Measurements from ENCODE around the gene SLC2A14. TPM values are rescaled to one million over a fixed set of nuclear protein-coding genes. Genes with fewer than 3 reads are reported as not detected.
"Not testable (repeated sequence)": the region's sequence is repeated elsewhere in the genome, so short reads cannot be mapped to it uniquely, and the experiment has no call there.

The SLC2A14 gene
- total RNA-seq, 1 donor from 2014 or later: not detected

DNA sequence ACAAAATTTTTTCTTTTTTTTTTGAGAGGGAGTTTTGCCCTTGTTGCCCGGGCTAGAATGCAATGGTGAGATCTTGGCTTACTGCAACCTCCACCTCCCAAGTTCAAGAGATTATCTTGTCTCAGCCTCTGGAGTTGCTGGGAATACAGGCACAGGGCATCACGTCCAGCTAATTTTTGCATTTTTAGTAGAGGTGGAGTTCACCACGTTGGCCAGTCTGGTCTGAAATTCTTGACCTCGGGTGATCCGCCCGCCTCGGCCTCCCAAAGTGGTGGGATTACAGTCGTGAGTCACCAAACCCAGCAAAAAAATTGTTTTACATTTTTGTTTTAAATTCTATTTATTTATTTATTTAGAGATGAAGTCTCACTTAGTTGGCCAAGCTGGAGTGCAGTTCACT lies 4.7 kb upstream of the SLC2A14 start:
- TF ChIP-seq CTCF (conservative IDR thresholded peaks at IDR 0.05; ENCODE audit: low read depth, low read length): no peak
- no peak overlapping the region for H3K4me3 ChIP-seq (ENCODE audit: low read depth, low read length)
- no peak for DNase-seq (ENCODE audit: low read depth)

DNA sequence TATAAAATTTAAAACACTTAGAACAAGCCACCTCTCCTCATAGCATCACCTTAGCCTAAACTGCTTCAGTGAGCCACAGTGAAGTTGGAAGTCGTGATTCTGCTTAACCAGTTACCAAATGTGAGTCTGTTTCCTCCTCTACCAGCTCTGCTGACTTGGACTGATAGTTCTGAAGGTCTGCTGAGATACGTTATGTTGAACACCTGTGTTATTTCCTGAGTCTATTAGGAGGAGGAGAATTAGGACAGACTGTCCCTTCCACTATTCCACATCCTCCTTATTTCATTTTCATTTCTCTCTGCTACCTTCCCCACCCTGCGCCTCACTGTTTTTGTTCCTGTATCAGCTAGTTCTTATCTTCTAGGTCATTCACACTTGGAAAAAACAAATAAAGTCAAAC lies 2.4 kb downstream of the SLC2A14 start:
- H3K4me3 ChIP-seq (ENCODE audit: low read depth, low read length): no peak overlapping the region
- TF ChIP-seq CTCF (conservative IDR thresholded peaks at IDR 0.05; ENCODE audit: low read depth, low read length): no peak
- DNase-seq (ENCODE audit: low read depth): no peak

- no peak for TF ChIP-seq CTCF (conservative IDR thresholded peaks at IDR 0.05; ENCODE audit: low read depth, low read length)
- no peak overlapping the region for H3K4me3 ChIP-seq (ENCODE audit: low read depth, low read length)
- no peak for DNase-seq (ENCODE audit: low read depth)
Measured at GRCh38 chr12:7869137-7869536, 3.6 kb downstream of the SLC2A14 start.

DNA sequence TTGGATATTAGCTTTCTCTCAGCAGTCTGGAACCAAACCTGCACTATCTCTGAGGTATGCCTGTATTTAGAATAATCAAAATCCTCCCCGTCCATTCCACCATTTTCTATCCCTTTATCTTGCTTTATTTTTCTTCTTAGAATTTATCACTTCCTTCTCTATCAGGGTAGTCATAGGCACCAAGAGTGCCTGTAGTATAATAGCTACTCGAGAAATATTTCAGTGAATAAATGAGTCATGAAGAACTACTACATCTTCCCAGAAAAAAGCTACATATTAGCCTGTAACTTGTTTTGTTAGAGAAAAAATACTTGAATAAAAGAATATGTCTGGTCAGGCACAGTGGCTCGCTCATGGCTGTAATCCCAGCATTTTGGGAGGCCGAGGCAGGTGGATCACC lies 4.3 kb downstream of the SLC2A14 start:
- no peak overlapping the region for H3K4me3 ChIP-seq (ENCODE audit: low read depth, low read length)
- no peak for TF ChIP-seq CTCF (conservative IDR thresholded peaks at IDR 0.05; ENCODE audit: low read depth, low read length)
- no peak for DNase-seq (ENCODE audit: low read depth)

DNA sequence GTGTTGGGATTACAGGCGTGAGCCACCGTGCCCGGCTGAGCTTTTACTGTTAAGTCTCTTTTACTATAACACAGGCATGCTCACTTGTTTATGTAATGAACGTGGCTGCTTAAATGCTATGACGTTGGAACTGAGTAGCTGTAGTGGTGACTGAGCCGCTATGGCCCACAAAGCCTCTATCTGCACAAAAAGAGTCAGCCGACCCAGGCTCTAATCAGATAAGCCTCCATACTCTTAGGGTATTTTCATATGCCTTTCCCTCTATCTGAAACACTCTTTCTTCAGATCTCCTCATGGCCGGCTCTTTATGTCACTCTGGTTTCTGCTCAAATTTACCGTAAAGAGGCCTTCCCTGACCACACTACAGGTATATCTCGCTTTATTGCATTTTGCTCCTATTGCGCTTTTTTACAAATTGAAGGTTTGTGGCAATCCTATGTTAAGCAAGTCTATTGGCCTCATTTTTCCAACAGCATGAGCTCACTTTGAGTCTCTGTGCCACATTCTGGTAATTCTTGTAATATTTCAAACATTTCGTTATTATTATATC lies 8.0 kb downstream of the SLC2A14 start:
- TF ChIP-seq CTCF (conservative IDR thresholded peaks at IDR 0.05; ENCODE audit: low read depth, low read length): no peak
- H3K4me3 ChIP-seq (ENCODE audit: low read depth, low read length): no peak overlapping the region
- DNase-seq (ENCODE audit: low read depth): no peak

- H3K4me3 ChIP-seq (ENCODE audit: low read depth, low read length); DNase-seq (ENCODE audit: low read depth): not testable (repeated sequence)
Measured at GRCh38 chr12:7862814-7863348, 9.8 kb downstream of the SLC2A14 start.

- DNase-seq (ENCODE audit: low read depth); H3K4me3 ChIP-seq (ENCODE audit: low read depth, low read length): not testable (repeated sequence)
Measured at GRCh38 chr12:7862301-7862700, 10.4 kb downstream of the SLC2A14 start.

- DNase-seq (ENCODE audit: low read depth): no peak
- TF ChIP-seq CTCF (conservative IDR thresholded peaks at IDR 0.05; ENCODE audit: low read depth, low read length): no peak
Measured at GRCh38 chr12:7859552-7859951, 13.2 kb downstream of the SLC2A14 start.

More at GRCh38 chr12:7859552-7859951, 13.2 kb downstream of the SLC2A14 start:
- H3K4me3 ChIP-seq (ENCODE audit: low read depth, low read length): no peak overlapping the region

All from epithelial cell of proximal tubule (primary cell).